ENCODE results near the gene MCOLN2. TPM values are rescaled to one million over a fixed set of nuclear protein-coding genes. Genes with fewer than 3 reads are reported as not detected.

The MCOLN2 gene
- total RNA-seq, 1 experiment from 2014 or later = 22.5 TPM

DNA sequence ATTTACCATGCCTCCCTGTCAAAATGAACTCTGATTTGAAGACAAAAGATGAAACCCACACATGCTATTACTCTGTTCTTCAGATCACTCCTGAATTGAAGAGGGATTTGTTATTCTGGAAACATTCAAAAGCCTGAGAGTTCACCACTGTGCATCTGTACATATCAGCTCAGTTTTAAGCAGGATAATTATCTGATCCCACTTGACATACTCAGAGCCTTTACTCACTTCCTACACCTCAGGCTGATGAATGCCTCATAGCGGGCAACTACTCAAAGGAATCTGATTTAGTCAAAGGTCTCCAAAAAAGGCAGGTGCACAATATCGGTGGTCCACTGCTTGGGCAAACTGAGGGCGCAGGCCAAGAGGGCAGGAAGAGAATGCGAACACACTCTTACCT, 56.4 kb downstream of the MCOLN2 start:
- ChIA-PET CTCF (interaction anchor here (0.9 kb wide), 1 partner anchor 87 kb away, joined by 3 read pairs; no protein-coding TSS in a partner anchor), POLR2A (no interaction called here)
- Histone ChIP-seq H3K9me3 (ENCODE audit: control insufficient read depth, insufficient read depth, low read depth, low read length) (no peaks in the 10 kb centered on the region), H3K4me3 (ENCODE audit: low read depth in 2 of 2, low read length in 2 of 2) (no peak overlapping the region), H3K27me3 (ENCODE audit: control insufficient read depth, insufficient read depth, low read length) (no peaks in the 10 kb centered on the region), H3K36me3 (ENCODE audit: control insufficient read depth, insufficient read depth, low read length) (no peaks in the 10 kb centered on the region), H3K4me1 (ENCODE audit: control insufficient read depth, insufficient read depth, low read length) (no peaks in the 10 kb centered on the region), H3K27ac (ENCODE audit: low read length) (no peak overlapping the region)
- no TSS peak for BruUV-seq (replicated peaks)
- intact Hi-C loops (cut with micrococcal nuclease; ENCODE audit: unreplicated experiment) = no loop called here
- ATAC-seq (no peak), DNase-seq (ENCODE audit: low read depth, low spot score) (no peak)
- TF ChIP-seq SIN3A (IDR thresholded peaks at IDR 0.05; ENCODE audit: borderline replicate concordance, insufficient read depth, low read depth, low read length) (no peak), POLR2AphosphoS5 (IDR thresholded peaks at IDR 0.05; ENCODE audit: low read depth, low read length) (no peak)
- in situ Hi-C loops (cut with HindIII; ENCODE audit: low pct_unique_long_range_greater_than_20kb, low sequenced_read_pairs) = no loop called here

GRCh38 chr1:84939761-84940160, 57.2 kb downstream of the MCOLN2 start:
- Histone ChIP-seq H3K27me3 (ENCODE audit: control insufficient read depth, insufficient read depth, low read length) (no peaks in the 10 kb centered on the region), H3K27ac (ENCODE audit: low read length) (no peak overlapping the region), H3K36me3 (ENCODE audit: control insufficient read depth, insufficient read depth, low read length) (no peaks in the 10 kb centered on the region), H3K4me1 (ENCODE audit: control insufficient read depth, insufficient read depth, low read length) (no peaks in the 10 kb centered on the region), H3K9me3 (ENCODE audit: control insufficient read depth, insufficient read depth, low read depth, low read length) (no peaks in the 10 kb centered on the region), H3K4me3 (ENCODE audit: low read depth in 2 of 2, low read length in 2 of 2) (no peak overlapping the region)
- POLR2A ChIA-PET = no interaction called here
- ATAC-seq (no peak), DNase-seq (ENCODE audit: low read depth, low spot score) (no peak)
- in situ Hi-C loops (cut with HindIII; ENCODE audit: low pct_unique_long_range_greater_than_20kb, low sequenced_read_pairs) = no loop called here
- BruUV-seq (replicated peaks) = no TSS peak
- CTCF ChIA-PET = interaction anchor here (0.9 kb wide), 1 partner anchor 88 kb away, joined by 3 read pairs; no protein-coding TSS in a partner anchor
- TF ChIP-seq, protein P1, sequence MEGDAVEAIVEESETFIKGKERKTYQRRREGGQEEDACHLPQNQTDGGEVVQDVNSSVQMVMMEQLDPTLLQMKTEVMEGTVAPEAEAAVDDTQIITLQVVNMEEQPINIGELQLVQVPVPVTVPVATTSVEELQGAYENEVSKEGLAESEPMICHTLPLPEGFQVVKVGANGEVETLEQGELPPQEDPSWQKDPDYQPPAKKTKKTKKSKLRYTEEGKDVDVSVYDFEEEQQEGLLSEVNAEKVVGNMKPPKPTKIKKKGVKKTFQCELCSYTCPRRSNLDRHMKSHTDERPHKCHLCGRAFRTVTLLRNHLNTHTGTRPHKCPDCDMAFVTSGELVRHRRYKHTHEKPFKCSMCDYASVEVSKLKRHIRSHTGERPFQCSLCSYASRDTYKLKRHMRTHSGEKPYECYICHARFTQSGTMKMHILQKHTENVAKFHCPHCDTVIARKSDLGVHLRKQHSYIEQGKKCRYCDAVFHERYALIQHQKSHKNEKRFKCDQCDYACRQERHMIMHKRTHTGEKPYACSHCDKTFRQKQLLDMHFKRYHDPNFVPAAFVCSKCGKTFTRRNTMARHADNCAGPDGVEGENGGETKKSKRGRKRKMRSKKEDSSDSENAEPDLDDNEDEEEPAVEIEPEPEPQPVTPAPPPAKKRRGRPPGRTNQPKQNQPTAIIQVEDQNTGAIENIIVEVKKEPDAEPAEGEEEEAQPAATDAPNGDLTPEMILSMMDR (IDR thresholded peaks at IDR 0.05) = no peak
- TF ChIP-seq TCF7L2 (IDR thresholded peaks at IDR 0.05; ENCODE audit: low read depth, low read length) (no peak), SIN3A (IDR thresholded peaks at IDR 0.05; ENCODE audit: borderline replicate concordance, insufficient read depth, low read depth, low read length) (no peak), POLR2AphosphoS5 (IDR thresholded peaks at IDR 0.05; ENCODE audit: low read depth, low read length) (no peak), REST (IDR thresholded peaks at IDR 0.05; ENCODE audit: insufficient read depth in 1 of 2, low read depth in 2 of 2, low read length in 1 of 2) (no peak)
- intact Hi-C loops (cut with micrococcal nuclease; ENCODE audit: unreplicated experiment) = loop anchor here (10.0 kb wide), 3 partner anchors 65 to 315 kb away; no protein-coding TSS in a partner anchor

GRCh38 chr1:84939151-84939550, 57.8 kb downstream of the MCOLN2 start:
- no peak overlapping the region for H3K27ac ChIP-seq (ENCODE audit: low read length)
- no peak overlapping the region for H3K4me3 ChIP-seq (ENCODE audit: low read depth in 2 of 2, low read length in 2 of 2)
- ChIA-PET POLR2A (no interaction called here), CTCF (interaction anchor here (0.5 kb wide), 1 partner anchor 303 kb away, joined by 8 read pairs; no protein-coding TSS in a partner anchor)
- ATAC-seq (no peak), DNase-seq (ENCODE audit: low read depth, low spot score) (no peak)
- H3K9me3 ChIP-seq (ENCODE audit: control insufficient read depth, insufficient read depth, low read depth, low read length) = no peaks in the 10 kb centered on the region
- in situ Hi-C loops (cut with HindIII; ENCODE audit: low pct_unique_long_range_greater_than_20kb, low sequenced_read_pairs) = no loop called here
- intact Hi-C loops (cut with micrococcal nuclease; ENCODE audit: unreplicated experiment) = loop anchor here (10.0 kb wide), 3 partner anchors 64 to 314 kb away; no protein-coding TSS in a partner anchor
- H3K36me3 ChIP-seq (ENCODE audit: control insufficient read depth, insufficient read depth, low read length) = no peaks in the 10 kb centered on the region
- no peaks in the 10 kb centered on the region for H3K4me1 ChIP-seq (ENCODE audit: control insufficient read depth, insufficient read depth, low read length)
- H3K27me3 ChIP-seq (ENCODE audit: control insufficient read depth, insufficient read depth, low read length) = no peaks in the 10 kb centered on the region
- no peak for TF ChIP-seq POLR2AphosphoS5 (IDR thresholded peaks at IDR 0.05; ENCODE audit: low read depth, low read length)
- TF ChIP-seq TCF7L2 (IDR thresholded peaks at IDR 0.05; ENCODE audit: low read depth, low read length) = no peak
- no peak for TF ChIP-seq SIN3A (IDR thresholded peaks at IDR 0.05; ENCODE audit: borderline replicate concordance, insufficient read depth, low read depth, low read length)
- TF ChIP-seq REST (IDR thresholded peaks at IDR 0.05; ENCODE audit: insufficient read depth in 1 of 2, low read depth in 2 of 2, low read length in 1 of 2) = no peak
- TF ChIP-seq, protein P1 (IDR thresholded peaks at IDR 0.05) = no peak
- no TSS peak for BruUV-seq (replicated peaks)
